Neural crest cell (in vitro differentiated cells): ENCODE data around the gene ALK. TPM values are rescaled to one million over a fixed set of nuclear protein-coding genes. Genes with fewer than 3 reads are reported as not detected.

Experiments
- DNase-seq: peaks from one replicate; pipeline ENCODE4 v3.0.0; 2021; ENCODE audit warnings: low read depth, mixed read lengths, low spot score
- H3K27ac Mint-ChIP-seq: one replicate; pipeline ENCODE4 v1.8.0; 2021; ENCODE audit warnings: mild to moderate bottlenecking, mixed read lengths; ENCODE audit not compliant: unreplicated experiment
- H3K27me3 Mint-ChIP-seq: 2 replicates; pipeline ENCODE4 v1.8.0; 2021; ENCODE audit warnings: low read depth, mild to moderate bottlenecking, mixed read lengths
- H3K36me3 Mint-ChIP-seq: 2 replicates; pipeline ENCODE4 v1.8.0; 2021; ENCODE audit warnings: low read depth, mild to moderate bottlenecking, mixed read lengths
- H3K4me1 Mint-ChIP-seq: 2 replicates; pipeline ENCODE4 v1.8.0; 2021; ENCODE audit warnings: mixed read lengths
- H3K4me3 Mint-ChIP-seq: one replicate; pipeline ENCODE4 v1.8.0; 2021; ENCODE audit warnings: mild to moderate bottlenecking, mixed read lengths
- H3K9me3 Mint-ChIP-seq: 2 replicates; pipeline ENCODE4 v1.8.0; 2021; ENCODE audit warnings: mixed read lengths
- CTCF ChIP-seq: fragments of 200-600 bp; sonication (generic); conservative IDR thresholded peaks from 2 replicates; pipeline ENCODE4 v1.5.0; 2021; ENCODE audit warnings: antibody characterized with exemption, mild to moderate bottlenecking
- total RNA-seq: library from RNA; stranded (reverse); gene quantifications from 2 replicates; pipeline ENCODE4 v1.2.1, GENCODE V29; 2021

ALK gene
- total RNA-seq, 1 donor from 2014 or later = 2.0 TPM

DNA sequence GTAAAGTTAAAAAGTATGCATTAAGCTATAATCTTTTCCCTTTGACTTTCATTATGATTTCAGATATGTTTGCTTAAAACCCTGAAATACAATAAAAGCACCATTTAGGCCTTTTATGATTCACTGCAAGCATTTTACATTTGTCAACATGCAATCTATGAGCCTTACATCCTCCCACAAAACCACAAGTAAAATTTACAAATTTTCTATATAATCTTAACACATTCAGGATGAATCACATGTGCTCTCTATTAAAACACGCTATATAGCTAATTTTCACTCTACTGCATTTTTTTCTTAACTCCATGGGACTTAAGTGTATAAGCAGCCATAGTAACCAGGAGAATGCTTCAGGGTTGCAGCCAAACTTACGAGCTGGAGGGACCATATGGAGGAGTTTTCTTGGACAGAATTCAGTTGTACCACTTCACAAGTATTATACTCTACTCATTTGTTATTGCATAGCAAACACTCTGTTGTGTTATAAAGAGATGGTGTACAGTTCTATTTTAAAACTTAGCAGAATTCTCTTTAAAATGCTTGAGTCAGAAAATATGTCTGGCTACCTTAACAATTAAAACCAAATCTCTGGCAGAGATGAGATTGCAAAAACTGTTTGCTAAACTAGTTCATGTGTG, 293.2 kb downstream of the ALK start:
- H3K4me1 Mint-ChIP-seq = peaks cover 16% of the 10 kb centered on the region
- H3K27me3 Mint-ChIP-seq = no peaks in the 10 kb centered on the region
- H3K4me3 Mint-ChIP-seq = no peak overlapping the region
- no peak for TF ChIP-seq CTCF
- H3K9me3 Mint-ChIP-seq = no peaks in the 10 kb centered on the region
- no peaks in the 10 kb centered on the region for H3K36me3 Mint-ChIP-seq
- H3K27ac Mint-ChIP-seq = no peak overlapping the region
- no peak for DNase-seq

DNA sequence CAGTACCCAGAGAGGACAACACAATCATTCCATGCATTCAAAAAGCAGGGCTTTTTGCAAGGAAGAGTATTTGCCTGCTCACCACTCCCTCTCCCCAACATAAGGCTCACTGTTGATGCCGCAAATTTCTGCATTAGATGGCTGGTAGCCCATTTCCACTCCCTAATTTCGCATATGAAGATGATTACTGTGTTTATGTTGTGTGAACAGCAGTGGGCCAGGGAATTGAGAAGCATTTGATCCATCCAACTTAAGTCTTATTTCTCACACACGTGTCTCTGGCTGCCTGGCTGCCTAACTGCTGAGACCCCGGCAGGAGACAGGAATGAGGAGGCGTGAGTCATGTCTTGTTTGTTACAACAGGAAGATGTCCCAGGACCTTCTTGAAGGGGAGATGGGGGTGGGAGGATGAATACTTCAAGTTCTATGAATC, 294.1 kb downstream of the ALK start:
- no peak for TF ChIP-seq CTCF
- Mint-ChIP-seq H3K36me3 (no peaks in the 10 kb centered on the region), H3K4me3 (no peak overlapping the region), H3K27ac (peak overlapping the region; percentile 7), H3K9me3 (peaks cover 3% of the 10 kb centered on the region), H3K4me1 (peaks cover 16% of the 10 kb centered on the region), H3K27me3 (no peaks in the 10 kb centered on the region)
- no peak for DNase-seq

- Mint-ChIP-seq H3K4me3 (no peak overlapping the region), H3K36me3 (no peaks in the 10 kb centered on the region), H3K4me1 (no peaks in the 10 kb centered on the region), H3K27me3 (no peaks in the 10 kb centered on the region), H3K9me3 (peaks cover 6% of the 10 kb centered on the region), H3K27ac (no peak overlapping the region)
- no peak for TF ChIP-seq CTCF
- DNase-seq = no peak
Measured at GRCh38 chr2:29620890-29621289, 300.5 kb downstream of the ALK start.

DNA sequence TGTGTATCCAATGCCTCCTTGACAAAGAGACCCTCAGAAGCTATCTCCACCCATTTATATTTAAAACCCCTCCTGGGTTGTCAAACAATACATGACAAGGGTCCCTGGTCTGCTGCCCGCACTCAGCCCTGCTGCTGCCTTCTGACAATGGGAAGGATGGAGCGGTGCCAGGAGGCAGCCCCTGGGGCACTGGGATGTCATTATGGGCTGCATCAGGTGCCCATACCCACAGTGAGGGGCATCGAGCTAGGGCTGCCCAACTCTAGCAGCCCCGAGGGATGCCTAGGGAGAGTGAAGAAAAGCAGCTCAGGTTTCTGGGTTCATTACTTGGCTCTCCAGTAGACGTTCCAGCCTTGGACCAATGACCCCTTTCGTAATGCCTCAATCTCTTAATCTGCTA, 301.7 kb downstream of the ALK start:
- H3K9me3 Mint-ChIP-seq = peaks cover 6% of the 10 kb centered on the region
- no peaks in the 10 kb centered on the region for H3K4me1 Mint-ChIP-seq
- H3K36me3 Mint-ChIP-seq = no peaks in the 10 kb centered on the region
- no peak overlapping the region for H3K27ac Mint-ChIP-seq
- DNase-seq = no peak
- no peaks in the 10 kb centered on the region for H3K27me3 Mint-ChIP-seq
- H3K4me3 Mint-ChIP-seq = no peak overlapping the region
- no peak for TF ChIP-seq CTCF

DNA sequence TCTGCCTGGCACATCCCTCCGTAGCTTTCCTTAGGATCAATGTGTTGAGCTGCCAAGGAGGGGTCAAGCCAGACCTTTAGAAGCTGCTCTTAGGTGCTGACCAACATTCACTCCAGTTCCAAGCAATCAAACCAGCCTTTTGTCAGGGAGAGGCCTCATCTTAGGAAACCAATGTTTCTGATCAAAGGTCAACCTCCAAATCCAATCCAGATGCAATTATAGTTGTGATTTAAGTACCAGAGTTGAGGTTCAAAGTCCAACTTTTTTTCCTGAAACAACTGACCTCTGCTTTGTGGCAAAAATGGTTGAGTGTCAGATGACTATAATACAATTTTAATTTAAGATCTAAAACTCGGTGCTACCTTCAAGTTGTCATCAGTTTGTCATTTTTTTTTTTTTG, 303.4 kb downstream of the ALK start:
- Mint-ChIP-seq H3K36me3 (no peaks in the 10 kb centered on the region), H3K27ac (no peak overlapping the region), H3K4me1 (no peaks in the 10 kb centered on the region), H3K27me3 (no peaks in the 10 kb centered on the region), H3K9me3 (peaks cover 6% of the 10 kb centered on the region), H3K4me3 (no peak overlapping the region)
- DNase-seq = no peak
- TF ChIP-seq CTCF = no peak
